ENCODE results near the gene ATP2A1.
A peak's percentile ranks its signal among the peaks of the same experiment; 100 is the strongest.
"Not testable (repeated sequence)": the region's sequence is repeated elsewhere in the genome, so short reads cannot be mapped to it uniquely, and the experiment has no call there.

ATP2A1 gene

GRCh38 chr16:28939825-28940224 lies 61.5 kb downstream of the ATP2A1 start:
- DNase-seq: not testable (repeated sequence)

GRCh38 chr16:28943281-28943680 lies 65.0 kb downstream of the ATP2A1 start:
- DNase-seq: no peak

GRCh38 chr16:28946681-28947080 lies 68.4 kb downstream of the ATP2A1 start:
- DNase-seq: no peak

- peak; percentile 100 for DNase-seq
These were observed 72.5 kb downstream of the ATP2A1 start, which contains the start of gene NFATC2IP for GRCh38 chr16:28950648-28951409. Gene NFATC2IP (plus strand): TSS chr16:28950937. CDS start chr16:28951012, 75 bp downstream.

- DNase-seq: no peak
These were observed 73.2 kb downstream of the ATP2A1 start for GRCh38 chr16:28951410-28951943.

All from CD4-positive, alpha-beta T cell treated with Interleukin-10 for 1 hour (primary cell).